D721Med (cell line): ENCODE data around the gene CECR2.

ENCODE experiments used
- DNase-seq: peaks from one replicate; pipeline ENCODE4 v3.0.0; 2011; ENCODE audit warnings: low spot score; ENCODE audit not compliant: insufficient read length
- FAIRE-seq: peaks from 2 replicates; lab custom pipeline; 2011; peaks lifted over from hg19 to GRCh38; lab: Jason Lieb, UNC
- CTCF ChIP-seq: IDR thresholded peaks from 2 replicates; pipeline ENCODE4 v1.5.1; 2012; ENCODE audit warnings: mild to moderate bottlenecking, control low read depth; ENCODE audit not compliant: insufficient read depth; ENCODE audit errors: missing control alignments

The CECR2 gene

GRCh38 chr22:17369439-17370025 lies at the start of gene CECR2:
Gene CECR2 (plus strand): TSS chr22:17369460. CDS start chr22:17369784, 324 bp downstream.
- no peak for DNase-seq
- FAIRE-seq, result no peak
- no peak for TF ChIP-seq CTCF

- DNase-seq (no peak), FAIRE-seq (no peak)
Measured at GRCh38 chr22:17319546-17319945, 49.7 kb upstream of the CECR2 start.

GRCh38 chr22:17322511-17322910 lies 46.7 kb upstream of the CECR2 start:
- DNase-seq, result no peak
- TF ChIP-seq CTCF, result no peak
- no peak for FAIRE-seq

More at GRCh38 chr22:17319546-17319945, 49.7 kb upstream of the CECR2 start:
- TF ChIP-seq CTCF, result no peak

GRCh38 chr22:17331690-17332089 lies 37.6 kb upstream of the CECR2 start:
- DNase-seq, result no peak
- no peak for TF ChIP-seq CTCF
- no peak for FAIRE-seq

GRCh38 chr22:17332109-17332800 lies 37.0 kb upstream of the CECR2 start:
- no peak for DNase-seq
- FAIRE-seq, result no peak
- TF ChIP-seq CTCF, result no peak

GRCh38 chr22:17334059-17334458 lies 35.2 kb upstream of the CECR2 start:
- DNase-seq (no peak), FAIRE-seq (no peak)

More at GRCh38 chr22:17334059-17334458, 35.2 kb upstream of the CECR2 start:
- no peak for TF ChIP-seq CTCF
